Right ventricle myocardium inferior (tissue), 1 donor: ENCODE measurements around the gene CAPN13. TPM values are rescaled to one million over a fixed set of nuclear protein-coding genes. Genes with fewer than 3 reads are reported as not detected.

Experiments
- ATAC-seq: fragments of 200-7000 bp; cut with Tn5 transposase; one replicate; pipeline ENCODE4 v1.9.1; 2020; ENCODE audit warnings: mild to moderate bottlenecking, moderate library complexity
- DNase-seq: peaks from one replicate; pipeline ENCODE4 v3.0.0; 2021; ENCODE audit errors: missing footprints
- intact Hi-C: fragments of 100-400 bp; cut with DNase I; formaldehyde crosslinking; loops from one replicate; pipeline ENCODE4 v1.11.0; 2022
- total RNA-seq: library from RNA; stranded (reverse); fragmentation: NEBNext Ultra II Directional; extraction: Animal tissue kit (Norgen Biotek cat#: 25700); gene quantifications from one replicate; pipeline ENCODE4 v1.2.1, GENCODE V29; 2021
- donor health status: DM: no; HTN: yes; CAD: no; lungs with severe emphysema.

The CAPN13 gene
- total RNA-seq, 1 donor from 2014 or later = not detected

GRCh38 chr2:30692829-30693275 lies 114.4 kb downstream of the CAPN13 start:
- intact Hi-C loops = loop anchor here (5.0 kb wide), 3 partner anchors 281 to 481 kb away; no protein-coding TSS in a partner anchor
- no peak for ATAC-seq
- DNase-seq = no peak

GRCh38 chr2:30691948-30692828 lies 115.1 kb downstream of the CAPN13 start:
- peak; percentile 65 for DNase-seq
- peak; percentile 49 for ATAC-seq
- intact Hi-C loops = loop anchor here (5.0 kb wide), 3 partner anchors 280 to 480 kb away; no protein-coding TSS in a partner anchor

GRCh38 chr2:30691091-30691947 lies 115.9 kb downstream of the CAPN13 start:
- ATAC-seq (no peak), DNase-seq (no peak)
- intact Hi-C loops = loop anchor here (5.0 kb wide), 3 partner anchors 279 to 479 kb away; no protein-coding TSS in a partner anchor

- DNase-seq (no peak), ATAC-seq (no peak)
- intact Hi-C loops = loop anchor here (5.0 kb wide), 3 partner anchors 278 to 478 kb away; no protein-coding TSS in a partner anchor
These were observed 117.1 kb downstream of the CAPN13 start for GRCh38 chr2:30690126-30690561.

GRCh38 chr2:30689496-30690125 lies 117.6 kb downstream of the CAPN13 start:
- intact Hi-C loops = loop anchor here (2.0 to 5.0 kb wide), 6 partner anchors 62 to 477 kb away; no protein-coding TSS in a partner anchor
- peak; percentile 51 for ATAC-seq
- DNase-seq = peak; percentile 63

- intact Hi-C loops = loop anchor here (2.0 to 5.0 kb wide), 3 partner anchors 62 to 232 kb away; no protein-coding TSS in a partner anchor
- DNase-seq (peak; percentile 80), ATAC-seq (peak; percentile 72)
These were observed 118.3 kb downstream of the CAPN13 start for GRCh38 chr2:30688956-30689401.

- DNase-seq (no peak), ATAC-seq (no peak)
- intact Hi-C loops = loop anchor here (5.0 kb wide), 2 partner anchors 59 to 229 kb away; no protein-coding TSS in a partner anchor
These were observed 120.6 kb downstream of the CAPN13 start for GRCh38 chr2:30686669-30687068.

- intact Hi-C loops = loop anchor here (5.0 kb wide), 2 partner anchors 59 to 229 kb away; no protein-coding TSS in a partner anchor
- ATAC-seq = no peak
- no peak for DNase-seq
These were observed 121.2 kb downstream of the CAPN13 start for GRCh38 chr2:30686000-30686399.

GRCh38 chr2:30684996-30685395 lies 122.2 kb downstream of the CAPN13 start:
- intact Hi-C loops = loop anchor here (5.0 kb wide), 2 partner anchors 58 to 228 kb away; no protein-coding TSS in a partner anchor
- ATAC-seq (no peak), DNase-seq (no peak)

GRCh38 chr2:30684516-30684915 lies 122.7 kb downstream of the CAPN13 start:
- intact Hi-C loops = no loop called here
- no peak for ATAC-seq
- no peak for DNase-seq

GRCh38 chr2:30684026-30684425 lies 123.2 kb downstream of the CAPN13 start:
- ATAC-seq (no peak), DNase-seq (no peak)
- intact Hi-C loops = no loop called here

- ATAC-seq = no peak
- DNase-seq = peak; percentile 28
- intact Hi-C loops = no loop called here
These were observed 123.8 kb downstream of the CAPN13 start for GRCh38 chr2:30683236-30683956.

- ATAC-seq = no peak
- intact Hi-C loops = no loop called here
- no peak for DNase-seq
These were observed 126.2 kb downstream of the CAPN13 start for GRCh38 chr2:30681022-30681421.

GRCh38 chr2:30680121-30680520 lies 127.1 kb downstream of the CAPN13 start:
- no peak for DNase-seq
- intact Hi-C loops = no loop called here
- no peak for ATAC-seq

GRCh38 chr2:30679426-30680088 lies 127.7 kb downstream of the CAPN13 start:
- no peak for ATAC-seq
- DNase-seq = no peak
- intact Hi-C loops = no loop called here

- intact Hi-C loops = no loop called here
- DNase-seq (no peak), ATAC-seq (no peak)
These were observed 128.7 kb downstream of the CAPN13 start for GRCh38 chr2:30678410-30679137.
